Hepatocyte (in vitro differentiated cells): ENCODE results near the gene LAMTOR1. TPM values are rescaled to one million over a fixed set of nuclear protein-coding genes. Genes with fewer than 3 reads are reported as not detected.

ENCODE experiments used
- DNase-seq: peaks from one replicate; pipeline ENCODE4 v3.0.0-alpha.2; 2016; ENCODE audit warnings: low spot score
- H2AFZ ChIP-seq: fragments of 200-600 bp; sonication (generic); 2 replicates; pipeline ENCODE4 v1.6.0; 2016; ENCODE audit warnings: antibody characterized with exemption, mild to moderate bottlenecking
- H3K27ac ChIP-seq: fragments of 200-600 bp; sonication (generic); 2 replicates; pipeline ENCODE4 v1.5.1; 2016; ENCODE audit warnings: mild to moderate bottlenecking
- H3K27me3 ChIP-seq: fragments of 200-600 bp; sonication (generic); 2 replicates; pipeline ENCODE4 v1.6.1; 2016
- H3K36me3 ChIP-seq: fragments of 200-600 bp; sonication (generic); replicated peaks from 2 replicates; pipeline ENCODE4 v1.5.1; 2016; ENCODE audit warnings: low read depth; ENCODE audit not compliant: insufficient read depth
- H3K4me1 ChIP-seq: fragments of 200-600 bp; sonication (generic); 2 replicates; pipeline ENCODE4 v1.5.1; 2016; ENCODE audit warnings: mild to moderate bottlenecking, moderate library complexity; ENCODE audit not compliant: insufficient read depth
- H3K4me2 ChIP-seq: fragments of 200-600 bp; sonication (generic); 2 replicates; pipeline ENCODE4 v1.6.0; 2016
- H3K4me3 ChIP-seq: fragments of 200-600 bp; sonication (generic); 2 replicates; pipeline ENCODE4 v1.5.1; 2016; ENCODE audit warnings: mild to moderate bottlenecking
- H3K79me2 ChIP-seq: fragments of 200-600 bp; sonication (generic); 2 replicates; pipeline ENCODE4 v1.6.0; 2017; ENCODE audit warnings: mild to moderate bottlenecking
- H3K9me2 ChIP-seq: fragments of 200-600 bp; sonication (generic); replicated peaks from 2 replicates; pipeline ENCODE4 v1.6.0; 2017; ENCODE audit warnings: mild to moderate bottlenecking; ENCODE audit not compliant: insufficient read depth
- H3K9me3 ChIP-seq: fragments of 200-600 bp; sonication (generic); 2 replicates; pipeline ENCODE4 v1.5.1; 2016; ENCODE audit warnings: low read depth, mild to moderate bottlenecking
- H4K20me1 ChIP-seq: fragments of 200-600 bp; sonication (generic); 2 replicates; pipeline ENCODE4 v1.6.0; 2016; ENCODE audit warnings: mild to moderate bottlenecking; ENCODE audit not compliant: insufficient read depth, poor library complexity, severe bottlenecking
- CTCF ChIP-seq: fragments of 200-600 bp; sonication (generic); IDR thresholded peaks from 2 replicates; pipeline ENCODE4 v1.5.1; 2016; ENCODE audit warnings: antibody characterized with exemption, mild to moderate bottlenecking; ENCODE audit not compliant: poor library complexity
- EZH2 ChIP-seq: fragments of 200-600 bp; sonication (generic); IDR thresholded peaks from 2 replicates; pipeline ENCODE4 v1.6.1; 2016; ENCODE audit warnings: antibody characterized with exemption, mild to moderate bottlenecking, borderline replicate concordance
- EZH2phosphoT487 ChIP-seq: fragments of 200-600 bp; sonication (generic); IDR thresholded peaks from one replicate; pipeline ENCODE4 v1.6.1; 2018; ENCODE audit warnings: antibody characterized with exemption, mild to moderate bottlenecking, low read depth, moderate library complexity; ENCODE audit not compliant: unreplicated experiment, severe bottlenecking
- WGBS: methylation state at CpG from one replicate; pipeline ENCODE4 v1.1.6; 2016; ENCODE audit warnings: low lambda C conversion rate; ENCODE audit errors: missing lambda C conversion rate; 5-methylcytosine and 5-hydroxymethylcytosine counted together
- polyA plus RNA-seq: library from polyadenylated mRNA; unstranded; fragments of >200 nt; fragmentation: Nextera tagmentation; extraction: Ambion mirVana; gene quantifications from 2 replicates; pipeline ENCODE4 v1.2.1, GENCODE V29; 2016
- total RNA-seq: library from RNA; depleted of rRNA; stranded (reverse); fragments of >200 nt; gene quantifications from 2 replicates; pipeline ENCODE4 v1.2.3, GENCODE V29; 2014

Gene LAMTOR1
- total and polyA plus RNA-seq, 2 experiments from 2014 or later = 109 to 181 TPM

GRCh38 chr11:72084076-72084475 lies 19.0 kb downstream of the LAMTOR1 start:
- WGBS = 86% methylated on average over 4 of the region's 4 CpGs
- no peak for DNase-seq
- Histone ChIP-seq H4K20me1 (no peaks in the 10 kb centered on the region), H3K4me2 (no peak overlapping the region), H3K27me3 (no peaks in the 10 kb centered on the region), H3K4me3 (no peak overlapping the region), H3K27ac (no peak overlapping the region), H3K4me1 (peaks cover 6% of the 10 kb centered on the region), H3K36me3 (no peaks in the 10 kb centered on the region), H2AFZ (no peak overlapping the region), H3K9me3 (no peaks in the 10 kb centered on the region), H3K9me2 (no peaks in the 10 kb centered on the region), H3K79me2 (peaks cover 8% of the 10 kb centered on the region)
- TF ChIP-seq EZH2phosphoT487 (no peak), CTCF (no peak), EZH2 (no peak)

- Histone ChIP-seq H4K20me1 (no peaks in the 10 kb centered on the region), H3K9me3 (no peaks in the 10 kb centered on the region), H3K27ac (no peak overlapping the region), H3K27me3 (no peaks in the 10 kb centered on the region), H3K36me3 (no peaks in the 10 kb centered on the region), H3K79me2 (peaks cover 14% of the 10 kb centered on the region), H3K9me2 (no peaks in the 10 kb centered on the region), H2AFZ (no peak overlapping the region), H3K4me1 (peaks cover 11% of the 10 kb centered on the region), H3K4me2 (no peak overlapping the region), H3K4me3 (no peak overlapping the region)
- 86% methylated on average over 2 of the region's 2 CpGs for WGBS
- no peak for TF ChIP-seq CTCF
- no peak for TF ChIP-seq EZH2
- no peak for TF ChIP-seq EZH2phosphoT487
- DNase-seq = no peak
Observed at GRCh38 chr11:72083414-72083813, 19.7 kb downstream of the LAMTOR1 start.

- Histone ChIP-seq H3K9me2 (no peaks in the 10 kb centered on the region), H3K36me3 (no peaks in the 10 kb centered on the region), H3K4me2 (no peak overlapping the region), H3K27ac (peak overlapping the region; percentile 78), H3K4me1 (peaks cover 14% of the 10 kb centered on the region), H3K9me3 (no peaks in the 10 kb centered on the region), H2AFZ (no peak overlapping the region), H3K4me3 (no peak overlapping the region), H3K27me3 (no peaks in the 10 kb centered on the region), H4K20me1 (no peaks in the 10 kb centered on the region), H3K79me2 (peaks cover 29% of the 10 kb centered on the region)
- DNase-seq = no peak
- no peak for TF ChIP-seq CTCF
- TF ChIP-seq EZH2 = no peak
- TF ChIP-seq EZH2phosphoT487 = no peak
- WGBS = 85% methylated on average over 3 of the region's 3 CpGs
Observed at GRCh38 chr11:72081821-72082453, 21.2 kb downstream of the LAMTOR1 start.
